ENCODE results near the gene PLIN5. TPM values are rescaled to one million over a fixed set of nuclear protein-coding genes. Genes with fewer than 3 reads are reported as not detected.

The PLIN5 gene
- total RNA-seq: not detected in 2 replicates

GRCh38 chr19:4534836-4535658 lies at the start of gene PLIN5:
TSS of gene PLIN5 (minus strand) at chr19:4535224. CDS start at chr19:4534074, 1,150 bp downstream.

GRCh38 chr19:4559569-4559968 lies 24.5 kb upstream of the PLIN5 start, which contains the start of gene SEMA6B:
TSS of gene SEMA6B (minus strand) at chr19:4559684. CDS start at chr19:4558457, 1,227 bp downstream.

GRCh38 chr19:4539693-4540581 lies 4.9 kb upstream of the PLIN5 start, which contains the start of gene LRG1:
TSS of gene LRG1 (minus strand) at chr19:4540036. CDS start at chr19:4540013, 23 bp downstream.

GRCh38 chr19:4518345-4519171 lies 16.5 kb downstream of the PLIN5 start, which contains the start of gene PLIN4:
TSS of gene PLIN4 (minus strand) at chr19:4518486. CDS start at chr19:4518272, 214 bp downstream.

Other genes with a start within 250 kb of the PLIN5 start
- not detected in 2 replicates for gene TMIGD2, start 232.8 kb downstream of the PLIN5 start, total RNA-seq
- 24.4 and 28.6 TPM in 2 replicates for gene FSD1, start 230.6 kb downstream of the PLIN5 start, total RNA-seq
- 5.4 and 6.4 TPM in 2 replicates for gene STAP2, start 196.4 kb downstream of the PLIN5 start, total RNA-seq
- gene MPND, start 191.7 kb downstream of the PLIN5 start, total RNA-seq: 3.5 and 4.8 TPM in 2 replicates
- 110 and 114 TPM in 2 replicates for gene SH3GL1, start 134.7 kb downstream of the PLIN5 start, total RNA-seq
- 31.1 and 31.4 TPM in 2 replicates for gene CHAF1A, start 132.6 kb downstream of the PLIN5 start, total RNA-seq
- gene UBXN6, start 77.4 kb downstream of the PLIN5 start, total RNA-seq: 50.1 and 65.6 TPM in 2 replicates
- 74.9 and 86.6 TPM in 2 replicates for gene HDGFL2, start 62.9 kb downstream of the PLIN5 start, total RNA-seq
- gene PLIN4, start 16.7 kb downstream of the PLIN5 start, total RNA-seq: 0.15 and 0.17 TPM in 2 replicates
- not detected in 2 replicates for gene LRG1, start 4.8 kb upstream of the PLIN5 start, total RNA-seq
- 0.45 and 0.67 TPM in 2 replicates for gene SEMA6B, start 24.5 kb upstream of the PLIN5 start, total RNA-seq
- 5.4 and 6.5 TPM in 2 replicates for gene TNFAIP8L1, start 104.3 kb upstream of the PLIN5 start, total RNA-seq
- 148 and 163 TPM in 2 replicates for gene MYDGF, start 135.1 kb upstream of the PLIN5 start, total RNA-seq
- gene DPP9, start 188.6 kb upstream of the PLIN5 start, total RNA-seq: 70.6 and 71.8 TPM in 2 replicates

All from bronchus fibroblast of lung (primary cell).